H9 (cell line): ENCODE data around the gene ATN1. TPM values are rescaled to one million over a fixed set of nuclear protein-coding genes. Genes with fewer than 3 reads are reported as not detected.
A peak's percentile ranks its signal among the peaks of the same experiment; 100 is the strongest.

Source experiments
- DNase-seq: peaks from one replicate; pipeline ENCODE4 v3.0.0-alpha.2; 2017
- H2AFZ ChIP-seq: one replicate; pipeline ENCODE4 v1.6.1; 2013; ENCODE audit warnings: mild to moderate bottlenecking, low read length, control low read depth, moderate library complexity
- H2AK5ac ChIP-seq: 2 replicates; pipeline ENCODE4 v1.6.1; 2013; ENCODE audit warnings: low read length, control low read depth, mixed read lengths; ENCODE audit not compliant: insufficient read length
- H2BK120ac ChIP-seq: one replicate; pipeline ENCODE4 v1.6.1; 2013; ENCODE audit warnings: low read depth, mild to moderate bottlenecking, low read length, control low read depth, inconsistent platforms; ENCODE audit not compliant: poor library complexity, severe bottlenecking
- H2BK12ac ChIP-seq: 2 replicates; pipeline ENCODE4 v1.6.1; 2013; ENCODE audit warnings: low read length, control low read depth, mixed read lengths, low read depth; ENCODE audit not compliant: insufficient read length
- H2BK15ac ChIP-seq: 2 replicates; pipeline ENCODE4 v1.6.1; 2013; ENCODE audit warnings: low read depth, low read length, control low read depth
- H2BK20ac ChIP-seq: one replicate; pipeline ENCODE4 v1.6.1; 2013; ENCODE audit warnings: low read depth, mild to moderate bottlenecking, low read length, control low read depth, inconsistent platforms; ENCODE audit not compliant: poor library complexity, severe bottlenecking
- H2BK5ac ChIP-seq: 2 replicates; pipeline ENCODE4 v1.6.1; 2013; ENCODE audit warnings: low read length, control low read depth, mixed read lengths; ENCODE audit not compliant: insufficient read length
- H3K14ac ChIP-seq: 2 replicates; pipeline ENCODE4 v1.6.1; 2013; ENCODE audit warnings: low read length, control low read depth; ENCODE audit not compliant: insufficient read depth
- H3K18ac ChIP-seq: 2 replicates; pipeline ENCODE4 v1.6.1; 2013; ENCODE audit warnings: low read depth, mild to moderate bottlenecking, mixed read lengths, low read length, control low read depth; ENCODE audit not compliant: insufficient read length
- H3K23ac ChIP-seq: 2 replicates; pipeline ENCODE4 v1.6.1; 2013; ENCODE audit warnings: low read length, control low read depth, mixed read lengths, low read depth; ENCODE audit not compliant: insufficient read length
- H3K23me2 ChIP-seq: 2 replicates; pipeline ENCODE4 v1.6.1; 2013; ENCODE audit warnings: low read depth, mild to moderate bottlenecking, mixed read lengths, low read length, control low read depth; ENCODE audit not compliant: insufficient read length, poor library complexity, severe bottlenecking
- H3K27ac ChIP-seq: 2 replicates; pipeline ENCODE4 v1.5.1; 2013; ENCODE audit warnings: low read length, control low read depth, mixed read lengths, low read depth; ENCODE audit not compliant: insufficient read length
- H3K27me3 ChIP-seq: 2 replicates; pipeline ENCODE4 v1.6.1; 2013; ENCODE audit warnings: low read length, control low read depth, inconsistent platforms; ENCODE audit not compliant: insufficient read depth
- H3K4ac ChIP-seq: 2 replicates; pipeline ENCODE4 v1.6.1; 2013; ENCODE audit warnings: low read depth, mild to moderate bottlenecking, control low read depth, inconsistent platforms, low read length, moderate library complexity
- H3K4me1 ChIP-seq: 2 replicates; pipeline ENCODE4 v1.6.1; 2013; ENCODE audit warnings: low read length, control low read depth, inconsistent platforms; ENCODE audit not compliant: insufficient read depth
- H3K4me2 ChIP-seq: 2 replicates; pipeline ENCODE4 v1.6.1; 2013; ENCODE audit warnings: low read length, control low read depth, mixed read lengths; ENCODE audit not compliant: insufficient read length, insufficient read depth
- H3K56ac ChIP-seq: 2 replicates; pipeline ENCODE4 v1.6.1; 2013; ENCODE audit warnings: low read depth, mild to moderate bottlenecking, mixed read lengths, low read length, control low read depth; ENCODE audit not compliant: insufficient read length
- H3K79me1 ChIP-seq: 2 replicates; pipeline ENCODE4 v1.6.1; 2013; ENCODE audit warnings: low read depth, mild to moderate bottlenecking, moderate library complexity, low read length, control low read depth, inconsistent platforms; ENCODE audit not compliant: insufficient read depth, poor library complexity, severe bottlenecking
- H3K79me2 ChIP-seq: 2 replicates; pipeline ENCODE4 v1.6.1; 2013; ENCODE audit warnings: low read length, control low read depth, inconsistent platforms; ENCODE audit not compliant: insufficient read depth
- H3K9ac ChIP-seq: 2 replicates; pipeline ENCODE4 v1.6.1; 2013; ENCODE audit warnings: low read length, control low read depth, mixed read lengths; ENCODE audit not compliant: insufficient read length; ENCODE audit errors: extremely low read depth
- H3K9me3 ChIP-seq: one replicate; pipeline ENCODE4 v1.6.1; 2013; ENCODE audit warnings: low read depth, low read length, inconsistent platforms; ENCODE audit not compliant: control insufficient read depth
- H3T11ph ChIP-seq: one replicate; pipeline ENCODE4 v1.6.1; 2013; ENCODE audit warnings: mild to moderate bottlenecking, low read length, control low read depth, inconsistent platforms
- H4K20me1 ChIP-seq: one replicate; pipeline ENCODE4 v1.6.1; 2013; ENCODE audit not compliant: control insufficient read depth, insufficient read length, insufficient read depth
- H4K5ac ChIP-seq: 2 replicates; pipeline ENCODE4 v1.6.1; 2013; ENCODE audit warnings: low read depth, mild to moderate bottlenecking, mixed read lengths, low read length, control low read depth; ENCODE audit not compliant: insufficient read length
- H4K8ac ChIP-seq: replicated peaks from 2 replicates; pipeline ENCODE4 v1.6.1; 2013; ENCODE audit warnings: low read length, control low read depth, mixed read lengths, low read depth; ENCODE audit not compliant: insufficient read length
- H4K91ac ChIP-seq: 2 replicates; pipeline ENCODE4 v1.6.1; 2013; ENCODE audit warnings: low read depth, mild to moderate bottlenecking, moderate library complexity, mixed read lengths, low read length, control low read depth; ENCODE audit not compliant: insufficient read length
- H3K27ac Mint-ChIP-seq, 3 experiments: 2 replicates in 2 of 3; 3 replicates in 1 of 3; pipeline ENCODE4 v1.8.0; 2020 to 2021; ENCODE audit warnings: mixed read lengths in 3 of 3, mild to moderate bottlenecking in 1 of 3, moderate library complexity in 1 of 3
- H3K27me3 Mint-ChIP-seq: 2 replicates; pipeline ENCODE4 v1.8.0; 2021; ENCODE audit warnings: low read depth, mild to moderate bottlenecking, moderate library complexity, mixed read lengths
- H3K36me3 Mint-ChIP-seq, 3 experiments: 2 replicates in 2 of 3; 3 replicates in 1 of 3; pipeline ENCODE4 v1.8.0; 2020 to 2021; ENCODE audit warnings: low read depth in 3 of 3, mixed read lengths in 3 of 3; ENCODE audit not compliant: insufficient read depth in 1 of 3
- H3K4me1 Mint-ChIP-seq, 2 experiments: 2 replicates each; pipeline ENCODE4 v1.8.0; 2020; ENCODE audit warnings: mixed read lengths in 2 of 2
- H3K4me3 Mint-ChIP-seq, 2 experiments: 2 replicates in 1 of 2; 3 replicates in 1 of 2; pipeline ENCODE4 v1.8.0; 2020 to 2021; ENCODE audit warnings: mild to moderate bottlenecking in 2 of 2, mixed read lengths in 2 of 2, moderate library complexity in 1 of 2
- H3K9me3 Mint-ChIP-seq, 2 experiments: 2 replicates in 1 of 2; 3 replicates in 1 of 2; pipeline ENCODE4 v1.8.0; 2020; ENCODE audit warnings: mild to moderate bottlenecking in 2 of 2, mixed read lengths in 2 of 2, moderate library complexity in 1 of 2
- WGBS: extraction: QIAGEN DNeasy Blood & Tissue Kit; methylation state at CpG from one replicate; pipeline ENCODE4 v1.1.7; 2013; ENCODE audit warnings: missing lambda C conversion rate, low lambda C conversion rate, mixed read lengths; ENCODE audit not compliant: insufficient read length; ENCODE audit errors: extremely low coverage; 5-methylcytosine and 5-hydroxymethylcytosine counted together
- total RNA-seq: library from RNA; stranded (reverse); gene quantifications from 2 replicates; pipeline ENCODE4 v1.2.1, GENCODE V29; 2021
- TF ChIP-seq, protein P1 (sequence below): fragments of 200-600 bp; sonication (generic); conservative IDR thresholded peaks from 3 replicates; pipeline ENCODE4 v1.8.0; 2021; ENCODE audit warnings: antibody characterized with exemption, mild to moderate bottlenecking

Gene ATN1
- total RNA-seq, 1 experiment from 2014 or later: 103 TPM

DNA sequence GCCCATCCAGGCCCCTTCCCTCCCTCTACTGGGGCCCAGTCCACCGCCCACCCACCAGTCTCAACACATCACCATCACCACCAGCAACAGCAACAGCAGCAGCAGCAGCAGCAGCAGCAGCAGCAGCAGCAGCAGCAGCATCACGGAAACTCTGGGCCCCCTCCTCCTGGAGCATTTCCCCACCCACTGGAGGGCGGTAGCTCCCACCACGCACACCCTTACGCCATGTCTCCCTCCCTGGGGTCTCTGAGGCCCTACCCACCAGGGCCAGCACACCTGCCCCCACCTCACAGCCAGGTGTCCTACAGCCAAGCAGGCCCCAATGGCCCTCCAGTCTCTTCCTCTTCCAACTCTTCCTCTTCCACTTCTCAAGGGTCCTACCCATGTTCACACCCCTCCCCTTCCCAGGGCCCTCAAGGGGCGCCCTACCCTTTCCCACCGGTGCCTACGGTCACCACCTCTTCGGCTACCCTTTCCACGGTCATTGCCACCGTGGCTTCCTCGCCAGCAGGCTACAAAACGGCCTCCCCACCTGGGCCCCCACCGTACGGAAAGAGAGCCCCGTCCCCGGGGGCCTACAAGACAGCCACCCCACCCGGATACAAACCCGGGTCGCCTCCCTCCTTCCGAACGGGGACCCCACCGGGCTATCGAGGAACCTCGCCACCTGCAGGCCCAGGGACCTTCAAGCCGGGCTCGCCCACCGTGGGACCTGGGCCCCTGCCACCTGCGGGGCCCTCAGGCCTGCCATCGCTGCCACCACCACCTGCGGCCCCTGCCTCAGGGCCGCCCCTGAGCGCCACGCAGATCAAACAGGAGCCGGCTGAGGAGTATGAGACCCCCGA lies 9.1 kb downstream of the ATN1 start:
- no peaks in the 10 kb centered on the region for H3K4me1 ChIP-seq
- H2AK5ac ChIP-seq: no peak overlapping the region
- no CpG with 5 or more reads among the region's 36 CpGs for WGBS
- H3T11ph ChIP-seq: no peak overlapping the region
- no peak overlapping the region for H3K56ac ChIP-seq
- Mint-ChIP-seq H3K27me3 (no peaks in the 10 kb centered on the region; the same call in 1 of the 2 replicates), H3K36me3 (peaks cover 33 to 85% (median 60%) of the 10 kb centered on the region in 3 experiments), H3K4me3 (peak overlapping the region; percentile 61 to 80), H3K4me1 (peaks cover 14 to 30% of the 10 kb centered on the region in 2 experiments), H3K9me3 (no peaks in the 10 kb centered on the region; a peak in 1 of 5 replicates), H3K27ac (peak overlapping the region; percentile 81 to 96 (median 85))
- no peak overlapping the region for H2BK12ac ChIP-seq
- no peak overlapping the region; the same call in 1 of the 2 replicates for H2BK15ac ChIP-seq
- no peak overlapping the region for H2AFZ ChIP-seq
- H4K20me1 ChIP-seq: no peaks in the 10 kb centered on the region
- peak; percentile 85 for DNase-seq
- no peak overlapping the region for H3K27ac ChIP-seq
- no peak overlapping the region for H2BK120ac ChIP-seq
- no peaks in the 10 kb centered on the region for H3K27me3 ChIP-seq
- peak overlapping the region; percentile 82 for H3K9ac ChIP-seq
- peaks cover 3% of the 10 kb centered on the region; the same call in 1 of the 2 replicates for H3K79me2 ChIP-seq
- TF ChIP-seq, protein P1, sequence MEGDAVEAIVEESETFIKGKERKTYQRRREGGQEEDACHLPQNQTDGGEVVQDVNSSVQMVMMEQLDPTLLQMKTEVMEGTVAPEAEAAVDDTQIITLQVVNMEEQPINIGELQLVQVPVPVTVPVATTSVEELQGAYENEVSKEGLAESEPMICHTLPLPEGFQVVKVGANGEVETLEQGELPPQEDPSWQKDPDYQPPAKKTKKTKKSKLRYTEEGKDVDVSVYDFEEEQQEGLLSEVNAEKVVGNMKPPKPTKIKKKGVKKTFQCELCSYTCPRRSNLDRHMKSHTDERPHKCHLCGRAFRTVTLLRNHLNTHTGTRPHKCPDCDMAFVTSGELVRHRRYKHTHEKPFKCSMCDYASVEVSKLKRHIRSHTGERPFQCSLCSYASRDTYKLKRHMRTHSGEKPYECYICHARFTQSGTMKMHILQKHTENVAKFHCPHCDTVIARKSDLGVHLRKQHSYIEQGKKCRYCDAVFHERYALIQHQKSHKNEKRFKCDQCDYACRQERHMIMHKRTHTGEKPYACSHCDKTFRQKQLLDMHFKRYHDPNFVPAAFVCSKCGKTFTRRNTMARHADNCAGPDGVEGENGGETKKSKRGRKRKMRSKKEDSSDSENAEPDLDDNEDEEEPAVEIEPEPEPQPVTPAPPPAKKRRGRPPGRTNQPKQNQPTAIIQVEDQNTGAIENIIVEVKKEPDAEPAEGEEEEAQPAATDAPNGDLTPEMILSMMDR: no peak
- peaks cover 7% of the 10 kb centered on the region for H3K23me2 ChIP-seq
- peak overlapping the region; percentile 35 for H3K4me2 ChIP-seq
- H3K79me1 ChIP-seq: no peaks in the 10 kb centered on the region
- H2BK20ac ChIP-seq: no peak overlapping the region
- H3K9me3 ChIP-seq: no peaks in the 10 kb centered on the region
- no peak overlapping the region for H3K23ac ChIP-seq
- no peak overlapping the region for H4K8ac ChIP-seq
- H2BK5ac ChIP-seq: no peak overlapping the region
- no peak overlapping the region for H4K91ac ChIP-seq
- H3K18ac ChIP-seq: peak overlapping the region; percentile 49
- H3K4ac ChIP-seq: no peak overlapping the region
- H4K5ac ChIP-seq: no peak overlapping the region
- no peak overlapping the region for H3K14ac ChIP-seq
